ENCODE measurements around the gene ARHGEF4. TPM values are rescaled to one million over a fixed set of nuclear protein-coding genes. Genes with fewer than 3 reads are reported as not detected.
A peak's percentile ranks its signal among the peaks of the same experiment; 100 is the strongest.

ARHGEF4 gene
- total RNA-seq, 3 donors from 2014 or later = 0.94 to 14.0 (median 1.5) TPM

- Histone ChIP-seq H3K9me3 (no peaks in the 10 kb centered on the region), H3K4me3 (no peak overlapping the region), H3K4me1 (ENCODE audit: low read depth) (no peaks in the 10 kb centered on the region), H3K36me3 (ENCODE audit: low read depth) (no peaks in the 10 kb centered on the region)
- DNase-seq (no peak), ATAC-seq (no peak)
- intact Hi-C loops (cut with DNase I, micrococcal nuclease) = no loop called here
- no peak for TF ChIP-seq CTCF (IDR thresholded peaks at IDR 0.05)
Measured at GRCh38 chr2:130963196-130963848, 126.6 kb downstream of the ARHGEF4 start.

GRCh38 chr2:130963849-130964793 lies 127.4 kb downstream of the ARHGEF4 start:
- H3K4me3 ChIP-seq = no peak overlapping the region
- ATAC-seq = peak; percentile 51
- DNase-seq = peak in 1 of 3 donors; percentile 17

DNA sequence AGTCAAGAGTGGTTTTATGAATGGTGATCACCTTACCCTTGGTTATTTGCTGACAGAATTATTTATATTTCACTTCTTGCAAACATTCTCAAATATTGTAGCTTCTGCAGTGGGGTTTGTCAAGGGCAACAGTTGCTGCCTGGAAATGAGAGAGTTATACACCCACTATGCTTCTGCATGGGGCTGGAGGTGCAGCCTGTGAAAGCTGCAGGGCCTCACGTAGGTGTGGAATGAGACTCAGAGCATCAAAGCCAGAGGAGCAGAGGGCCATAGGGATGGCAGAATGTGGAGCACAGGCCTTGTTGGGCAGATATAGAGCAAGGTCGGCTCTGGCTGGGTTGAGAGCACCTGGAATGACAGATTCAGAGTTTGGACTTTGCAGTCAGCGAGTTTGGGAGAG lies 128.2 kb downstream of the ARHGEF4 start:
- H3K4me1 ChIP-seq (ENCODE audit: low read depth) = no peaks in the 10 kb centered on the region
- no peak for TF ChIP-seq CTCF (IDR thresholded peaks at IDR 0.05)
- no peak for ATAC-seq
- DNase-seq = no peak
- no peaks in the 10 kb centered on the region for H3K9me3 ChIP-seq
- intact Hi-C loops (cut with DNase I, micrococcal nuclease) = no loop called here
- H3K4me3 ChIP-seq = no peak overlapping the region
- no peaks in the 10 kb centered on the region for H3K36me3 ChIP-seq (ENCODE audit: low read depth)

More at GRCh38 chr2:130963849-130964793, 127.4 kb downstream of the ARHGEF4 start:
- H3K4me1 ChIP-seq (ENCODE audit: low read depth) = no peaks in the 10 kb centered on the region
- intact Hi-C loops (cut with DNase I, micrococcal nuclease) = no loop called here
- no peaks in the 10 kb centered on the region for H3K36me3 ChIP-seq (ENCODE audit: low read depth)
- H3K9me3 ChIP-seq = no peaks in the 10 kb centered on the region
- TF ChIP-seq CTCF (IDR thresholded peaks at IDR 0.05) = no peak

GRCh38 chr2:130966149-130966774 lies 129.5 kb downstream of the ARHGEF4 start:
- Histone ChIP-seq H3K9me3 (no peaks in the 10 kb centered on the region), H3K4me3 (no peak overlapping the region), H3K4me1 (ENCODE audit: low read depth) (no peaks in the 10 kb centered on the region), H3K36me3 (ENCODE audit: low read depth) (no peaks in the 10 kb centered on the region)
- intact Hi-C loops (cut with DNase I, micrococcal nuclease) = no loop called here
- ATAC-seq = no peak
- no peak for DNase-seq
- TF ChIP-seq CTCF (IDR thresholded peaks at IDR 0.05) = no peak

DNA sequence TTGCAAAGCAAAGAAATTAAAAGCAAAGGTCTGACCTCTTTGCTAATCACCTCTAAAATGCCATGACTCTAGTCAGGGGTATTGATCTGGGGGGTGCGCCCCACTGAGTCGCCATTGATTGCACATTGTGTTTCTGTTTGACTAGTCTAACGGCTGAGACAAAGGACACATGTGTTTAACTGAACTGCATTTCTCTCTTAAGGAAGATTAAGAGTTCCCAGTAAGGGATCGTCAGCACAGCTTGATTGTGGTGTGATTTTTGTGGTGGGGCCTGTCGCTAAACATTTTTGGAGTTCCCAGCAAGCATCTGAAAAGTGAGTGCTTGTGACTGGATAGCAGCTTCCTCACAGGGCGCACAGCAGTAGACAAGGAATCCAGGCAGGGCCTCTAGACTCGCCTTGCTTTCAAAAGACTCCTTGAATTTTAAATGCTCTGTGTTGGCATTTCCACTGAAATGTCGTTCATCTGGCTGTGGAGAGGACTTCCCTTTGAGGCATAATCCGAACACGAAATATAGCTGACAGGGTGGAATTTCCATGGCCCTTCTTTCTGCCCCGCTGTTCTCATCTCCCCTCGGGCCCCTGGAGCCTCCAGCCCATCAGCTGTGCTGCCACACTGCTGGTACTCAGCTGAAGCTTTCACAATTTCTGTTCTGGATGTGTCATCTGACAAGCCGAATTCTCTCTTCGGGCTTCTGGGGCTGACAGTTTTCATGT lies 130.2 kb downstream of the ARHGEF4 start:
- H3K4me3 ChIP-seq = no peak overlapping the region
- no peak for DNase-seq
- H3K9me3 ChIP-seq = no peaks in the 10 kb centered on the region
- no peak for TF ChIP-seq CTCF (IDR thresholded peaks at IDR 0.05)
- H3K36me3 ChIP-seq (ENCODE audit: low read depth) = no peaks in the 10 kb centered on the region
- no peak for ATAC-seq
- intact Hi-C loops (cut with DNase I, micrococcal nuclease) = no loop called here
- H3K4me1 ChIP-seq (ENCODE audit: low read depth) = no peaks in the 10 kb centered on the region
